B cell (primary cell): ENCODE results near the gene ASCC2.

Source experiments
- CTCF ChIP-seq: fragments of 200-600 bp; IDR thresholded peaks from one replicate; pipeline ENCODE4 v1.8.0; 2022; ENCODE audit warnings: antibody characterized with exemption, mild to moderate bottlenecking
- EZH2 ChIP-seq: IDR thresholded peaks from 2 replicates; pipeline ENCODE4 v1.6.1; 2012; ENCODE audit warnings: borderline replicate concordance, low read depth, mild to moderate bottlenecking, moderate library complexity, low read length; ENCODE audit not compliant: insufficient read depth, poor library complexity, severe bottlenecking

GRCh38 chr22:29834046-29834445 is 4.0 kb downstream of the ASCC2 start:
- TF ChIP-seq CTCF (no peak), EZH2 (no peak)
